Astrocyte of the spinal cord (primary cell): ENCODE results near the gene ARHGEF28.

Experiments
- DNase-seq: peaks from one replicate; pipeline ENCODE4 v3.0.0; 2011; ENCODE audit warnings: low read depth, low spot score
- H3K4me3 ChIP-seq: 2 replicates; pipeline ENCODE4 v1.5.1; 2011; ENCODE audit warnings: low read depth, mild to moderate bottlenecking, low read length, moderate library complexity
- in situ Hi-C: cut with HindIII; loops from 2 replicates; pipeline ENCODE4 v1.10.0; 2017; ENCODE audit warnings: low sequenced_read_pairs
- TF ChIP-seq, protein P1 (sequence below): IDR thresholded peaks from 2 replicates; pipeline ENCODE4 v1.5.1; 2012; ENCODE audit warnings: low read depth, mild to moderate bottlenecking, low read length, inconsistent platforms

The ARHGEF28 gene

DNA sequence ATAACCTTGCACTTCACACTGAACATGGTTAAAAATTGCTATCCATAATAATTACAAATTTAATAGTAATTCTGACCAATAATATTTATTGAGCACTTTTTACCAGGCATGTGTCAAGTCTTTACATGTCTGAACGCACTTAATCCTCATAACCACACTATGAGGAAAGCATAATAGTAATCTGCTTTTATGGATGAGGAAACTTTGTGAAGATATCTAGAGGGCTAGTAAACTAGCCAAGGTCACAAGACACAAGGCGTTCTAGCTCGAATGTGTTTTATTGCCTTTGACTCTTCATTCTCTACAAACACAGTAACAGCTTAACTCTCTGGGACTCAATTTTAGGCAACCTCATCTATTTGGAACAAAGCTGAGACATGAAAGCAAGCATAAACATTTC is 205.1 kb downstream of the ARHGEF28 start:
- in situ Hi-C loops = no loop called here
- TF ChIP-seq, protein P1, sequence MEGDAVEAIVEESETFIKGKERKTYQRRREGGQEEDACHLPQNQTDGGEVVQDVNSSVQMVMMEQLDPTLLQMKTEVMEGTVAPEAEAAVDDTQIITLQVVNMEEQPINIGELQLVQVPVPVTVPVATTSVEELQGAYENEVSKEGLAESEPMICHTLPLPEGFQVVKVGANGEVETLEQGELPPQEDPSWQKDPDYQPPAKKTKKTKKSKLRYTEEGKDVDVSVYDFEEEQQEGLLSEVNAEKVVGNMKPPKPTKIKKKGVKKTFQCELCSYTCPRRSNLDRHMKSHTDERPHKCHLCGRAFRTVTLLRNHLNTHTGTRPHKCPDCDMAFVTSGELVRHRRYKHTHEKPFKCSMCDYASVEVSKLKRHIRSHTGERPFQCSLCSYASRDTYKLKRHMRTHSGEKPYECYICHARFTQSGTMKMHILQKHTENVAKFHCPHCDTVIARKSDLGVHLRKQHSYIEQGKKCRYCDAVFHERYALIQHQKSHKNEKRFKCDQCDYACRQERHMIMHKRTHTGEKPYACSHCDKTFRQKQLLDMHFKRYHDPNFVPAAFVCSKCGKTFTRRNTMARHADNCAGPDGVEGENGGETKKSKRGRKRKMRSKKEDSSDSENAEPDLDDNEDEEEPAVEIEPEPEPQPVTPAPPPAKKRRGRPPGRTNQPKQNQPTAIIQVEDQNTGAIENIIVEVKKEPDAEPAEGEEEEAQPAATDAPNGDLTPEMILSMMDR = no peak
- no peak overlapping the region for H3K4me3 ChIP-seq
- DNase-seq = no peak

DNA sequence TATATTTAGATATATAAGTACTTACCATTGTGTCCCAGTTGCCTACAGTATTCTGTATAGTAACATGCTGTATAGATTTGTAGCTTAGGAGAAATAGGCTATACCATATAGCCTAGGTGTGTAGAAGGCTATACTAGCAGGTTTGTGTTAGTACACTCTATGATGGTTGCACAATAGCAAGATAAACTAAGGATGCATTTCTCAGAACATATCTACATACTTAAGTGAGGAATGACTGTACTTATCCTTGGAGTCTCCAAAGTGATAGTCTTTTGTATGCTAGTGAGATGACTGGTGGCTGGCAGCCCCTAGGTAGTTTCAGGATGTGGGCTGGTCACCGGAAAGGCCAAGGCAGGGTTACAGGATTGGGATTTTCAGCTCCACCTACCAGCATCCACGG is 208.7 kb downstream of the ARHGEF28 start:
- TF ChIP-seq, protein P1 = no peak
- no peak overlapping the region for H3K4me3 ChIP-seq
- in situ Hi-C loops = no loop called here
- DNase-seq = no peak

DNA sequence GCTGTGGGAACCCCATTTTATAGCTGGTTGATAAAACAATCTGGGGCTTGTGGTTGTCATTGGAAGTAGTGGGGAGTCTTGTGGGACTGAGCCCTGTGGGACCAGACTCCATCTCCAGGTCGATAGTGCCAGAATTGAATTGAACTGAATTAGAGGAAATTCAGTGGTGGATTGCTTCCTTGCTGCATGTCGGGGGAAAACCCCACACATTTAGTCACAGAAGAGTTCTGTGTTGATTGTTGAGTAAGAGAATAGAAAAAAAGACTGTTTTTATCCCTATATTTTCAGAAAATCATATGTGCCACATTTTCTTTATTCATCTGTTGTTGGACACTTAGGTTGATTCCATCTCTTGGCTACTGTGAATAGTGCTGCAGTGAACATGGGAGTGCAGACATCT is 209.7 kb downstream of the ARHGEF28 start:
- in situ Hi-C loops = no loop called here
- DNase-seq = no peak
- TF ChIP-seq, protein P1 = no peak
- H3K4me3 ChIP-seq = no peak overlapping the region

DNA sequence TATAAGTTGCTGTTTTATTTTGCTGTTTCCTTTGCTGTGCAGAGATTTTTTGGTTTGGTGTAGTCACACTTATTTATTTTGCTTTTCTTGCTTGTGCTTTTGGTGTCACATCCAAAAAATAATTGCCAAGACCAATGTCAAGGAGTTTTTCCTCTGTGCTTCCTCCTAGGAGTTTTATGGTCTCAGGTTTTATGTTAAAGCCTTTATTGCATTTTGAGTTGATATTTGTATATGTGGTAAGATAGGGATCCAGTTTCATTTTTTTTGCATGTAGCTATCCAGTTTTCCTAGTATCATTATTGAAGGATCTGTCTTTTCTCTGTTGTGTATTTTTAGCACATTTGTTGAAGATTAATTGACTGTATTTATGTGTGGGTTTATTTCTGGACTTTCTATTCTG is 210.6 kb downstream of the ARHGEF28 start:
- no peak for DNase-seq
- no peak overlapping the region for H3K4me3 ChIP-seq
- TF ChIP-seq, protein P1 = no peak
- in situ Hi-C loops = no loop called here

DNA sequence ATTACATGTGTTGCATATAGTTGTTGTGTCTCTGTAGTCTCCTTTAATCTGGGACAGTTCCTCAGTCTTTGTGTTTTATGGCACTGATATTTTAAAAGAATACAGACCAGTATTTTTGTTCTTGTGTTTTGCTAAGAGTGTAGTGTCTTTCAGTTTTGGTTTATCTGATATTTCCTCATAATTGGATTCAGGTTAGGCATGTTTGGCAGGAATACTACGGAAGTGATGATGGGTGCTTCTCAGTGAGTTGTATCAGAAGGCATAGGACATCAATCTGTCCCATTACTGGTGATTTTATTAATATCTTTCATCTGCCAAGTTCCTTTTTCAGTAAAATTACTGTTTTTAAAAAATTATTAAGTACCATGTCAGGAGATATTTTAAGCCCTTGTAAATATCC is 212.9 kb downstream of the ARHGEF28 start:
- no peak for DNase-seq
- H3K4me3 ChIP-seq = no peak overlapping the region
- TF ChIP-seq, protein P1 = no peak
- in situ Hi-C loops = no loop called here

DNA sequence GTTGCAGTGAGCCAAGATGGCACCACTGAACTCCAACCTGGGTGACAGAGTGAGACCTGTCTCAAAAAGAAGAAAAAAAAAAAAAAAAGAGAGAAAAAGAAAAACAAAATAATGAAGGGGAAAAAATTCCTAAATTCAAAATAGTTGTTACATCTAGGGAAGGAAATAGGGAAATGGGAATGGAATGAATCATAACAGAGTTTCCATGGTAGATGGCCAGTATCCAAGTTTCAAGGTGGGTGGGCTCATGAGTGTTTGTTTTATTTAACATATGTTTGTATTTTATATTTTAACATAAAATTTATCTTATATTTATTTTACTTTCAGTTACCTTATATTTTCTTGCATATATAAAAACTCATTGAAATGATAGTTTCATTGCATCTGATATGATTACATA is 215.6 kb downstream of the ARHGEF28 start:
- in situ Hi-C loops = no loop called here
- no peak for DNase-seq
- H3K4me3 ChIP-seq = no peak overlapping the region
- TF ChIP-seq, protein P1 = no peak

DNA sequence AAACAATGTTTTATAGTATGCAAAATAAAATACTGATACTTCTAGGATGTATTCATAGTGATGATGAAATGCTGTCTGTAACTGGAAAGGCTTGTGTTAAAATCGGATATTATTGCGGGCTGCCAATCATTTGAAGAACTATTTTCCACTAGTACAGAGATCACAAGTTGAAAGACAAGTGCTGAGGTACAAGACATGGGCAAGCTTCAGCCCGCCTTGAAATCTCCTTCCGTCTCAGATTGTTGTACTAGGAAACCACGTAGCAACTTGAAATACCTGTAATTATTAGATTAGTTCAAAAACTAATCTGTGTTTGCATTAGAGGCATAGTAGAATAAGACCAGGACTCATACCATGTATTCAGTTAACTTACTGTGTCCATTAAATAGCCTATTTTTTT is 218.2 kb downstream of the ARHGEF28 start:
- TF ChIP-seq, protein P1 = no peak
- in situ Hi-C loops = no loop called here
- no peak overlapping the region for H3K4me3 ChIP-seq
- no peak for DNase-seq
